H1 (cell line): ENCODE data around the gene GBF1. TPM values are rescaled to one million over a fixed set of nuclear protein-coding genes. Genes with fewer than 3 reads are reported as not detected.

Experiments
- CTCF ChIA-PET: fragments of 300-600 bp; sonication (Branson Sonifier 250); formaldehyde crosslinking; loops from one replicate; lab custom pipeline; 2021; ENCODE audit not compliant: partially characterized antibody; lab: Charles Lee
- POLR2A ChIA-PET: fragments of 300-600 bp; sonication (Branson Sonifier 250); formaldehyde crosslinking; loops from one replicate; lab custom pipeline; 2021; ENCODE audit warnings: inconsistent platforms; ENCODE audit not compliant: partially characterized antibody; lab: Charles Lee
- DNase-seq, 2 experiments: peaks; one replicate each; pipeline versions ENCODE4 v3.0.0 to v3.0.0-alpha.2; 2010 to 2022; ENCODE audit warnings: low spot score in 2 of 2, low read depth in 1 of 2, mixed read lengths in 1 of 2
- FAIRE-seq: peaks from 2 replicates; lab custom pipeline; 2011; peaks lifted over from hg19 to GRCh38; lab: Jason Lieb, UNC
- H2AFZ ChIP-seq: 2 replicates; pipeline ENCODE4 v1.8.1; 2012; ENCODE audit warnings: low read length, inconsistent platforms
- H2AK5ac ChIP-seq: 2 replicates; pipeline ENCODE4 v1.6.1; 2013; ENCODE audit warnings: low read depth, low read length
- H2BK120ac ChIP-seq: replicated peaks from 2 replicates; pipeline ENCODE3; 2013; ENCODE audit warnings: low read depth, low read length, inconsistent platforms
- H2BK12ac ChIP-seq: 2 replicates; pipeline ENCODE4 v1.6.1; 2013; ENCODE audit warnings: low read depth, low read length
- H2BK15ac ChIP-seq: 2 replicates; pipeline ENCODE4 v1.6.1; 2013; ENCODE audit warnings: low read length
- H2BK20ac ChIP-seq: 2 replicates; pipeline ENCODE4 v1.6.1; 2013; ENCODE audit warnings: low read length
- H2BK5ac ChIP-seq: 2 replicates; pipeline ENCODE4 v1.6.1; 2013; ENCODE audit warnings: low read depth, low read length
- H3K14ac ChIP-seq: 2 replicates; pipeline ENCODE4 v1.6.1; 2013; ENCODE audit warnings: inconsistent platforms; ENCODE audit not compliant: insufficient read length
- H3K18ac ChIP-seq: 2 replicates; pipeline ENCODE4 v1.6.1; 2013; ENCODE audit warnings: low read length; ENCODE audit errors: extremely low read depth
- H3K23ac ChIP-seq: 2 replicates; pipeline ENCODE4 v1.6.1; 2013; ENCODE audit warnings: inconsistent platforms; ENCODE audit not compliant: insufficient read length
- H3K23me2 ChIP-seq: 2 replicates; pipeline ENCODE4 v1.6.1; 2013; ENCODE audit warnings: low read depth, low read length
- H3K27ac ChIP-seq: 2 replicates; pipeline ENCODE4 v1.6.1; 2011; ENCODE audit warnings: low read depth, low read length, inconsistent platforms
- H3K27me3 ChIP-seq, 4 experiments: replicated peaks in 1 of 4; 1 replicate in 1 of 4; 2 replicates in 3 of 4; pipeline versions ENCODE4 v1.6.1 to v1.8.1; 2011 to 2013; ENCODE audit warnings: low read length in 3 of 4, mild to moderate bottlenecking in 3 of 4, inconsistent platforms in 2 of 4, mixed read lengths in 2 of 4, moderate library complexity in 1 of 4; ENCODE audit not compliant: control insufficient read depth in 3 of 4, insufficient read depth in 3 of 4; ENCODE audit errors: extremely low read depth in 1 of 4
- H3K36me3 ChIP-seq, 4 experiments: 2 replicates each; pipeline versions ENCODE4 v1.6.1 to v1.8.1; 2011 to 2013; ENCODE audit warnings: mild to moderate bottlenecking in 4 of 4, low read length in 3 of 4, moderate library complexity in 2 of 4, control low read depth in 1 of 4, inconsistent platforms in 1 of 4; ENCODE audit not compliant: insufficient read depth in 4 of 4, control insufficient read depth in 2 of 4
- H3K4ac ChIP-seq: replicated peaks from 2 replicates; pipeline ENCODE3; 2013; ENCODE audit warnings: low read length, low read depth, mixed read lengths, inconsistent platforms; ENCODE audit not compliant: insufficient read length
- H3K4me1 ChIP-seq, 4 experiments: replicated peaks in 1 of 4; 1 replicate in 1 of 4; 2 replicates in 3 of 4; pipeline versions ENCODE4 v1.6.1 to v1.8.1; 2011 to 2013; ENCODE audit warnings: low read length in 3 of 4, inconsistent platforms in 2 of 4, mixed read lengths in 1 of 4; ENCODE audit not compliant: insufficient read depth in 4 of 4, control insufficient read depth in 3 of 4
- H3K4me2 ChIP-seq, 2 experiments: 2 replicates each; pipeline versions ENCODE4 v1.6.1 to v1.8.1; 2011 to 2013; ENCODE audit warnings: low read depth in 2 of 2, low read length in 2 of 2, control low read depth in 1 of 2, inconsistent platforms in 1 of 2, mild to moderate bottlenecking in 1 of 2; ENCODE audit not compliant: insufficient read depth in 1 of 2
- H3K4me3 ChIP-seq, 4 experiments: fragments of 200-600, 300-600 bp in 1 of 4; sonication (generic), shearing (Covaris generic), sonication (Bioruptor Twin) in 1 of 4; 2 replicates each; pipeline versions ENCODE4 v1.5.1 to v1.8.1; 2011 to 2016; ENCODE audit warnings: low read length in 4 of 4, low read depth in 3 of 4, control low read depth in 2 of 4, inconsistent platforms in 2 of 4, mild to moderate bottlenecking in 2 of 4, mixed read lengths in 1 of 4, moderate library complexity in 1 of 4; ENCODE audit not compliant: insufficient read depth in 2 of 4; ENCODE audit errors: extremely low read depth in 1 of 4
- H3K56ac ChIP-seq: replicated peaks from 2 replicates; pipeline ENCODE3; 2013; ENCODE audit warnings: low read depth, mild to moderate bottlenecking, mixed read lengths, low read length, inconsistent platforms; ENCODE audit not compliant: insufficient read length
- H3K79me1 ChIP-seq: 2 replicates; pipeline ENCODE4 v1.6.1; 2013; ENCODE audit warnings: low read depth, low read length, control low read depth
- H3K79me2 ChIP-seq, 2 experiments: 2 replicates each; pipeline versions ENCODE4 v1.6.1 to v1.8.1; 2012 to 2013; ENCODE audit warnings: low read length in 2 of 2, mild to moderate bottlenecking in 2 of 2, inconsistent platforms in 1 of 2; ENCODE audit not compliant: insufficient read depth in 2 of 2, control insufficient read depth in 1 of 2
- H3K9ac ChIP-seq, 4 experiments: replicated peaks in 1 of 4; 1 replicate in 1 of 4; 2 replicates in 3 of 4; pipeline versions ENCODE4 v1.6.1 to v1.8.1; 2011 to 2013; ENCODE audit warnings: low read depth in 3 of 4, low read length in 3 of 4, control low read depth in 2 of 4, mild to moderate bottlenecking in 2 of 4, moderate library complexity in 2 of 4, inconsistent platforms in 1 of 4; ENCODE audit errors: extremely low read depth in 1 of 4
- H3K9me3 ChIP-seq, 2 experiments: 2 replicates each; pipeline versions ENCODE4 v1.6.1 to v1.8.1; 2012 to 2013; ENCODE audit warnings: mild to moderate bottlenecking in 2 of 2, moderate library complexity in 2 of 2, control low read depth in 1 of 2, inconsistent platforms in 1 of 2, low read depth in 1 of 2, low read length in 1 of 2, mixed read lengths in 1 of 2; ENCODE audit not compliant: insufficient read depth in 2 of 2
- H4K20me1 ChIP-seq, 2 experiments: replicated peaks in 1 of 2; 2 replicates each; pipeline versions ENCODE3 to v1.8.1; 2011 to 2013; ENCODE audit warnings: inconsistent platforms in 2 of 2, low read length in 2 of 2, mild to moderate bottlenecking in 1 of 2; ENCODE audit not compliant: insufficient read depth in 2 of 2, control insufficient read depth in 1 of 2
- H4K5ac ChIP-seq: 2 replicates; pipeline ENCODE4 v1.6.1; 2013; ENCODE audit warnings: low read length, low read depth, mixed read lengths, inconsistent platforms; ENCODE audit not compliant: insufficient read length
- H4K8ac ChIP-seq: 2 replicates; pipeline ENCODE4 v1.8.0; 2013; ENCODE audit warnings: mild to moderate bottlenecking, moderate library complexity, low read length, inconsistent platforms; ENCODE audit not compliant: insufficient read depth; ENCODE audit errors: extremely low read depth
- H4K91ac ChIP-seq: replicated peaks from 2 replicates; pipeline ENCODE3; 2013; ENCODE audit warnings: low read length, mixed read lengths, inconsistent platforms; ENCODE audit not compliant: insufficient read length
- ATF2 ChIP-seq: IDR thresholded peaks from 2 replicates; pipeline ENCODE4 v1.6.1; 2012; ENCODE audit warnings: low read length, inconsistent platforms
- BCL11A ChIP-seq, 2 experiments: IDR thresholded peaks; one replicate each; pipeline ENCODE4 v1.6.1; 2011; ENCODE audit warnings: low read depth in 2 of 2, low read length in 2 of 2, mild to moderate bottlenecking in 2 of 2
- CEBPB ChIP-seq: IDR thresholded peaks from 2 replicates; pipeline ENCODE4 v1.6.1; 2012; ENCODE audit warnings: low read depth, low read length
- CTCF ChIP-seq, 3 experiments: IDR thresholded peaks; 1 replicate in 2 of 3; 2 replicates in 1 of 3; pipeline versions ENCODE4 v1.5.1 to v1.6.1; 2011; ENCODE audit warnings: low read length in 3 of 3, mild to moderate bottlenecking in 3 of 3, inconsistent platforms in 2 of 3, low read depth in 1 of 3, moderate library complexity in 1 of 3; ENCODE audit not compliant: insufficient read depth in 1 of 3; ENCODE audit errors: control extremely low read depth in 1 of 3
- HDAC2 ChIP-seq, 2 experiments: fragments of 300-600 bp in 1 of 2; sonication (generic) in 1 of 2; IDR thresholded peaks; 2 replicates each; pipeline ENCODE4 v1.6.1; 2011 to 2012; ENCODE audit warnings: low read depth in 2 of 2, low read length in 2 of 2, mild to moderate bottlenecking in 2 of 2, moderate library complexity in 2 of 2, borderline replicate concordance in 1 of 2, inconsistent platforms in 1 of 2
- MAX ChIP-seq: IDR thresholded peaks from 2 replicates; pipeline ENCODE4 v1.6.1; 2012; ENCODE audit warnings: inconsistent platforms
- POLR2A ChIP-seq, 2 experiments: IDR thresholded peaks; 1 replicate in 1 of 2; 2 replicates in 1 of 2; pipeline ENCODE4 v1.6.1; 2011; ENCODE audit warnings: low read depth in 2 of 2, low read length in 2 of 2, mild to moderate bottlenecking in 2 of 2; ENCODE audit errors: control extremely low read depth in 1 of 2
- SIN3A ChIP-seq, 2 experiments: IDR thresholded peaks in 1 of 2; conservative IDR thresholded peaks in 1 of 2; 2 replicates each; pipeline ENCODE4 v1.6.1; 2011 to 2012; ENCODE audit warnings: low read length in 2 of 2, improper control_type of control experiment in 1 of 2, low read depth in 1 of 2, mild to moderate bottlenecking in 1 of 2
- SP4 ChIP-seq: IDR thresholded peaks from 2 replicates; pipeline ENCODE4 v1.6.1; 2012; ENCODE audit warnings: low read length, inconsistent platforms
- WGBS, 2 experiments: shearing (Covaris generic) in 1 of 2; methylation state at CpG; one replicate each; pipeline versions ENCODE4 v1.1.6 to v1.1.7; 2013 to 2015; ENCODE audit warnings: low lambda C conversion rate in 2 of 2, mixed read lengths in 2 of 2, inconsistent platforms in 1 of 2, low coverage in 1 of 2, missing lambda C conversion rate in 1 of 2; ENCODE audit not compliant: insufficient replicate concordance in 2 of 2, insufficient coverage in 1 of 2, insufficient read length in 1 of 2; ENCODE audit errors: extremely low coverage in 1 of 2, missing lambda C conversion rate in 1 of 2; 5-methylcytosine and 5-hydroxymethylcytosine counted together
- polyA plus RNA-seq, 7 experiments: library from polyadenylated mRNA; depleted of rRNA in 3 of 7; stranded (reverse) in 5 of 7; unstranded in 2 of 7; fragments of >200 nt in 5 of 7; fragments of 200-250 nt in 2 of 7; gene quantifications; 1 replicate in 5 of 7; 2 replicates in 1 of 7; 4 replicates in 1 of 7; pipeline versions ENCODE4 v1.2.1 to v1.2.3, GENCODE V29; 2011 to 2013; ENCODE audit warnings: missing spikeins in 2 of 7, mixed read lengths in 2 of 7
- total RNA-seq: library from RNA; stranded (reverse); fragmentation: NEBNext Ultra II Directional; extraction: Animal tissue kit (Norgen Biotek cat#: 25700); gene quantifications from 2 replicates; pipeline ENCODE4 v1.2.1, GENCODE V29; 2021

The GBF1 gene
- total and polyA plus RNA-seq, 2 of the 8 experiments (the other 6 are each of a cell fraction or from before 2014, with no cell fraction given) = 11.0 to 25.5 TPM

- no peak overlapping the region for H2BK20ac ChIP-seq
- no peak overlapping the region for H2BK12ac ChIP-seq
- DNase-seq = no peak
- peaks cover 12% of the 10 kb centered on the region for H3K23me2 ChIP-seq
- 33% methylated on average over 7 of the region's 7 CpGs; no CpG with 5 or more reads in 1 of the 2 experiments for WGBS, 2 experiments
- H3K27me3 ChIP-seq = peaks cover 45 to 63% (median 53%) of the 10 kb centered on the region in 4 experiments
- FAIRE-seq = no peak
- no peak overlapping the region for H3K4ac ChIP-seq
- H3K4me2 ChIP-seq = peak overlapping the region; percentile 84 to 91
- H2BK5ac ChIP-seq = no peak overlapping the region
- H3K27ac ChIP-seq = no peak overlapping the region
- H2AFZ ChIP-seq = peak overlapping the region; percentile 87
- H3K79me2 ChIP-seq = peaks cover 0 to 14% of the 10 kb centered on the region in 2 experiments; a peak in 2 of 4 replicates
- H3K56ac ChIP-seq = no peak overlapping the region
- no peak overlapping the region for H3K14ac ChIP-seq
- H4K8ac ChIP-seq = no peak overlapping the region; the same call in 1 of the 2 replicates
- peak overlapping the region in 1 of 4 experiments; percentile 29; a peak in 1 of 7 replicates for H3K9ac ChIP-seq
- no peaks in the 10 kb centered on the region for H3K9me3 ChIP-seq
- H2AK5ac ChIP-seq = no peak overlapping the region
- H2BK15ac ChIP-seq = no peak overlapping the region
- H2BK120ac ChIP-seq = no peak overlapping the region
- ChIA-PET CTCF (interaction anchor here (2.7 kb wide), 1 partner anchor 11 kb away, joined by 18 read pairs; no protein-coding TSS in a partner anchor), POLR2A (interaction anchor here (0.6 kb wide), 1 partner anchor 157 kb away, joined by 3 read pairs; no protein-coding TSS in a partner anchor)
- H3K18ac ChIP-seq = no peak overlapping the region
- H3K4me3 ChIP-seq = peak overlapping the region; percentile 32 to 64 (median 56); a peak in 7 of 8 replicates
- no peaks in the 10 kb centered on the region; a peak in 1 of 8 replicates for H3K36me3 ChIP-seq
- no peak overlapping the region for H4K91ac ChIP-seq
- H3K79me1 ChIP-seq = peaks cover 9% of the 10 kb centered on the region
- H3K23ac ChIP-seq = no peak overlapping the region
- H4K5ac ChIP-seq = no peak overlapping the region
- peaks cover 4 to 17% (median 7%) of the 10 kb centered on the region in 4 experiments for H3K4me1 ChIP-seq
- peaks cover under 1 to 10% of the 10 kb centered on the region in 2 experiments for H4K20me1 ChIP-seq
- no peak for TF ChIP-seq SP4
- TF ChIP-seq CTCF (IDR thresholded peaks at IDR 0.05; ENCODE audit: control extremely low read depth in 1 of 3, insufficient read depth in 1 of 3, low read depth in 1 of 3, low read length in 3 of 3) = no peak
- no peak for TF ChIP-seq HDAC2 (IDR thresholded peaks at IDR 0.05; ENCODE audit: borderline replicate concordance in 1 of 2, low read depth in 2 of 2, low read length in 2 of 2)
- TF ChIP-seq POLR2A (IDR thresholded peaks at IDR 0.05; ENCODE audit: control extremely low read depth in 1 of 2, low read depth in 2 of 2, low read length in 2 of 2) = no peak
- TF ChIP-seq MAX = no peak
- TF ChIP-seq SIN3A (conservative IDR thresholded peaks at IDR 0.05 in 1 of 2, IDR thresholded peaks at IDR 0.05 in 1 of 2; ENCODE audit: low read depth in 1 of 2, low read length in 2 of 2) = no peak
- TF ChIP-seq ATF2 = no peak
- TF ChIP-seq BCL11A (IDR thresholded peaks at IDR 0.05; ENCODE audit: low read depth in 2 of 2, low read length in 2 of 2) = no peak
- no peak for TF ChIP-seq CEBPB
These were observed 3.2 kb upstream of the GBF1 start for GRCh38 chr10:102242118-102242485.
